Stimulated activated CD8-positive, alpha-beta memory T cell treated with anti-CD3 and anti-CD28 coated beads, Interleukin-7, amount 100 ng/mL, for 4 hours (primary cell): ENCODE measurements around the gene TRAF3IP1.
"Not testable (repeated sequence)": the region's sequence is repeated elsewhere in the genome, so short reads cannot be mapped to it uniquely, and the experiment has no call there.

Experiments used
- DNase-seq, 2 donors: peaks; one replicate each; pipeline ENCODE4 v3.0.0-alpha.2; 2020; ENCODE audit warnings: low read depth in 2 of 2

TRAF3IP1 gene

GRCh38 chr2:238426568-238427434 lies 106.5 kb downstream of the TRAF3IP1 start, which contains the start of gene ASB1:
Gene ASB1 (plus strand): TSS chr2:238426927. CDS start chr2:238427071, 144 bp downstream.
- DNase-seq: peak; percentile 43 to 85

GRCh38 chr2:238427435-238428162 lies 107.3 kb downstream of the TRAF3IP1 start:
- DNase-seq: peak in 1 of 2 donors; percentile 14

- DNase-seq: no peak
Observed at GRCh38 chr2:238428866-238429265, 108.5 kb downstream of the TRAF3IP1 start.

DNA sequence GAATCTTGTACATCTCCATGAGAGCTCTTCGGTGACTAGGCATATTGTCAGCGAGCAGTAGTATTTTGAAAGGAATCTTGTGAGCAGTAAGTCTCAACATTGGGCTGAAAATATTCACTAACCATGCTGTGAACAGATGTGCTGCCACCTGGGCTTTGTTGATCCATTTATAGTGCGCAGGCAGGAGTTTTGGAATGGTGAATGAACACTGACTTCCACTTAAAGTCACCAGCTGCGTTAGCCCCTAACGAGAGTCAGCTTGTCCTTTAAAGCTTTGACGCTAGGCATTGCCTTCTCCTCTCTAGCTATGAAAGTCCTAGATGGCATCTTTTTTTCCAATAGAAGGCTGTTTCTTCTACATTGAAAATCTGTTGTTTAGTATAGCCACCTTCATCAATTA lies 110.5 kb downstream of the TRAF3IP1 start:
- no peak for DNase-seq

- no peak for DNase-seq
Observed at GRCh38 chr2:238431456-238431855, 111.1 kb downstream of the TRAF3IP1 start.

- DNase-seq: no peak
Observed at GRCh38 chr2:238433300-238433915, 113.1 kb downstream of the TRAF3IP1 start.

- DNase-seq: no peak
Observed at GRCh38 chr2:238433941-238434845, 113.9 kb downstream of the TRAF3IP1 start.

DNA sequence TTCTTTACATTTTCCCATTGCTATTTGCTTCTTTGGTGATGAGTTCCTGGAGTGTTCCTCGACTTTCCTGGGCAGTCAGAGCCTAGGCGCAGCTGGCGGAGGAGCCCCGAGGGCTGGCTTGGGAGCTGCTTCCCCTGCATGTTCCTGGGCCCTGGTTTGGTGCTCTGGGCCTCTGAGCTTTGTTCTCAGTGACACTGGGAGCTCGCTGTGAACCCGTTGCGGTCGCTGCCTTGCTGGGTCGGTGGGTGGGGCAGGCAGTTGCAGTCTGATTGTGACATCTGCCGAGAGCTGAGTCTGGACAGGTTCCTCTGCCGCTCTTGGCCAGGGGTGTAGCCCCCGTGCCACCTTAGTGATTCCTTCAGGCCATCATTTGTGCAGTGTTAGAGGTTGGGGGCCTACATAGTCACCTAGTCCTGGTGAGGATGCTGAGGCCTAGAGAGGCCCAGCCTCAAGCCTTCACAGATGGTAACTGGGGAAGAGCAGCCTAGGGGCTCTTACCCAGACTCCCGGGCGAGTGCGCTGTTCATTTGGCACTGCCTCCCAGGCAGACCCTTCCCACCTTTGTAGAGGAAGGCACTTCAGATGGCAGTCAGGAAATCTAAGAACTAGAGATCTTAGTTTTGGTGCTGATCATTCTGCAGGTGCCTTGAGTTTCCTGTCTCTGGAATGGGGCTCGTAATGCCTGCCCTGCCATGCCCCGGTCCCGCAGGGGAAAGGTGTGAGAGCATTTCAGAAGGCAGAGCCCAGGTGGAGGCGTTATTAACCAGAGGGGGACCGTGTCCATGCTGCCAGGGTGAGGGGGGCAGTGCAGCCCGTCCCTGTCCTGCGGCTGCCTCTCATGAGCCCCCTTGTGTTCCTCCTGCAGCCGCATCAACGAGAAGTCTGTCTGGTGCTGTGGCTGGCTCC lies 114.8 kb downstream of the TRAF3IP1 start:
- DNase-seq: no peak

DNA sequence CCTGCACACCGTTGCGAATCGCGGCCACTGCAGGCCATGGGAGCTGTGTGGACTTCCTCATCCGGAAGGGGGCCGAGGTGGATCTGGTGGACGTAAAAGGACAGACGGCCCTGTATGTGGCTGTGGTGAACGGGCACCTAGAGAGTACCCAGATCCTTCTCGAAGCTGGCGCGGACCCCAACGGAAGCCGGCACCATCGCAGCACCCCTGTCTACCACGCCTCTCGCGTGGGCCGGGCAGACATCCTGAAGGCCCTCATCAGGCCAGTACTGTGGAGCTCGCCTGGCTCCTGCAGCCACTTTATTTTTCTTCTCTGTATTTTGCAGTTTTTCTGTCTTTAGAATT lies 115.4 kb downstream of the TRAF3IP1 start:
- no peak for DNase-seq

GRCh38 chr2:238438856-238439849 lies 118.8 kb downstream of the TRAF3IP1 start:
- peak; percentile 37 for DNase-seq

DNA sequence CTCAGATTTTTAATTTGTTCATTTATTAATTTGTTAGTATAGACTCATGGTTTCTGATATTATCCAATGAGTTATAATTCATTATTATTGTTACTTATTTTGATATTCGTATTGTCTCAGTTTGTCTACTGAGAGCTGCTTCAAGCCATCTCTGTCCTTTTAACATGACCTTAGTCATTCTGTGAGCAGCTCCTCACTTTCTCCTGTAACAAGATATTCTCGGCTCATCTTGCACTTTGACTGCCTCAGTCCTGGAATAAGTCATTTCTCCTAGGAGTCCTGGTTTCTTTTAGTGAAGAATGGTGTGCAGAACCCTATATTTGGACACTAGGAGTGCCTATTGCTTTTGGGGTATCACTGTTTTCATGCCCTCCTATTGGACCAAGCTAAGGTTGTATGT lies 119.6 kb downstream of the TRAF3IP1 start:
- no peak for DNase-seq

- no peak for DNase-seq
Observed at GRCh38 chr2:238440331-238440730, 120.0 kb downstream of the TRAF3IP1 start.

DNA sequence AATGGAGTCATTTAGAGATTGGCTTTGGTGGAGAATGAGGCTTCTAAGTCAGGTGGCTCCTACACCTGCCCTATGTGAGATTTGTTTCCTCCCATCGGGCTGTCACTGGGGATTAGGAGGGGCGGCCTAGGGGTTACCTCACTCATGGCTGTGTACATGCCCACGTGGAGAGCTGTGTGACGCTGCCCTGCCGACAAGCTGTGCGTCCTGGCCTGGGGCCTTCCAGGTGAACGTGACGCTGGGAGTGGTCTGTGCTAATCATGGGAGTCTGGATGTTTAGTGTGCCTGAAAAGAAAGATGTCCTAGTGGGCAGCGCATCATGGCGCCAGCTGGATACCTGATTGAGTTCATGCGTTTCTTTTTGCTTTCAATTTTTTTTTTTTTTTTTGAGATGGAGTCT lies 120.4 kb downstream of the TRAF3IP1 start:
- no peak for DNase-seq

- no peak for DNase-seq
Observed at GRCh38 chr2:238441262-238442114, 121.2 kb downstream of the TRAF3IP1 start.

DNA sequence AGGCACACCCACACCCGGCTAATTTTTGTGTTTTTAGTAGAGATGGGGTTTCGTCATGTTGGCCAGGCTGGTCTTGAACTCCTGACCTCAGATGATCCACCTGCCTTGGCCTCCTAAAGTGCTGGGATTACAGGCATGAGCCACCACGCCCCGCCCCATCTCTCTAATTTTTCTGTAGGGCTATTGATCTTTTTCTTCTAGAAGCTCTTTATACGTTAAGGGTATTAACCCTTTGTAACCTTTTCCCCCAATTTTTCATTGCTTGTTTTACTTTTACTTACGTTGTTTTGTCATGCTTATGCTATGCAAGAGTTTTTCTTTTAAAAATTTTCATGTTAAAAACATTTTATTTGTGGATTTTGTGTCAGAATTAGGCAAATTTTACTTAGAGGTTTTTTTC lies 121.9 kb downstream of the TRAF3IP1 start:
- DNase-seq: not testable (repeated sequence)

GRCh38 chr2:238444242-238444641 lies 123.9 kb downstream of the TRAF3IP1 start:
- no peak for DNase-seq

DNA sequence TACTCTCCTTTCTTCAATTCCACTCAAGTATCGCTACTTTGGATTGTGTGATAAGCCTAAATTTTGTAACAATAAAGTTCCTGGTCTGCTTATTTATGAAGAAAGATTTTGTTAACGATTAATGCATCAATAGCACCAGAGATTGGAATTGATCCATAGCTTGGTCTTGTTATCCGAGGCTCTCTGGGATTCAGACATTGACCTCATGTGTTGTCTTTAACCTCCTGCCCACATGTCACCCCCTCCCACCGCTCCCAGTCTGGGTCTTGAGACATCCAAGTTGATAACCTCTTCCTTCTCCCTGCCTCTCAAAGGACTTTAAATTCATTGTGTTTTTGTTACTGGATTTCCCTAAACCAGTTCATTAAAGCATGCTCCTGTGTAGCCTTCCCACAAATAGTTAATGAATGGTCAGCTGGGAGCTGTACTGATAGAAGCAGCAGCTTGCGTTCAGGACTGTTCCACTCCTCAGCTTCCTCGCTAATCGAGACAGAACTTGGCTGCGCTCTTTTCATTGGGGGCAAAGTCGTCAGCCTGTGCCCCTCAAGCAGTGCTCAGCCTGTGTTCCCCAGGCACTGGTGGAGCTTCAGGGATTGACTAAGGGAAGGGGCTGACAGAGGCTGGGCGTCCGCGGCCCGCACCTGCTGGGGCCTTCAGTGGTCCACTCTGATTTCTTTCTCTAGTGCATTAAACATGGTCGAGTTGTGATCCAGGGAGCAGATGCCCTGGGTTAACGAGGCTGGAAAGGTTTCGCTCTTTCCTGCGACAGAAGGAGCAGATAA lies 125.3 kb downstream of the TRAF3IP1 start:
- no peak for DNase-seq
